ENCODE results near the gene PKDREJ.

DNA sequence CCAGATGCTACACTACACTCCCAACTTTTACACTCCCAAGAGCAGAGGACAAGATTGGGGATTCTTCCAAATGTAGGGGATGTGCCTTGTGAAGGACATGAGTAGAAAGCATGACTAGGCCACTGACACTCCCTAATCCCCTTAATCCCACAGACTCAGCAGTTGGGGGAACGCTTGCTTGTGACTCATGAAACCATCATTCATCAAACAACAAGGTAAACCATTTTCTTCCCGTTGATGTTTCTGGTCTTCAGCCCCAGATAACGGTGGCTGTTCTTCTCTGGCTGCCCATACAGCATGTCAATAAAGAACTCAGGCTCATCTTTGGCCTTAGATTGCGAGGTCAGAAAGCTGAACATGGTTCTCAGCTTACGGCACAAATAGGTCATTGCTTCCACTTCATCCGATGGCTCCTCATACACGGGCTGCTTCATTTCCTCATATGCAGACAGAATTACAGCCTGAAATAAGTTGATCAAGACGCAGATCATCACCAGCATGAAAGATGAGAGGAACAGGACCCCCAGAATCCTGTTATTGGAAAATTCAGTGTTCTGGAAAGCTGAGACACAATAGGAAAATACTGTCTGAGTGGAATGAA is 6.7 kb downstream of the PKDREJ start:
- TF ChIP-seq POLR2A (IDR thresholded peaks at IDR 0.05) (no peak), CTCF (IDR thresholded peaks at IDR 0.05) (no peak)

Measured in body of pancreas (tissue), 4 donors.